ENCODE results near the gene STX8.

The STX8 gene

GRCh38 chr17:9439851-9440250, 135.8 kb downstream of the STX8 start:
- TF ChIP-seq ZFX (IDR thresholded peaks at IDR 0.05; ENCODE audit: borderline replicate concordance): no peak
- no peak for TF ChIP-seq CTCF (IDR thresholded peaks at IDR 0.05)
- no peak overlapping the region for H3K27ac ChIP-seq

GRCh38 chr17:9436630-9437029, 139.0 kb downstream of the STX8 start:
- H3K27ac ChIP-seq: no peak overlapping the region
- TF ChIP-seq ZFX (IDR thresholded peaks at IDR 0.05; ENCODE audit: borderline replicate concordance) (no peak), CTCF (IDR thresholded peaks at IDR 0.05) (no peak)

- no peak overlapping the region for H3K27ac ChIP-seq
- TF ChIP-seq ZFX (IDR thresholded peaks at IDR 0.05; ENCODE audit: borderline replicate concordance): no peak
- no peak for TF ChIP-seq CTCF (IDR thresholded peaks at IDR 0.05)
Measured at GRCh38 chr17:9435165-9435564, 140.5 kb downstream of the STX8 start.

- TF ChIP-seq ZFX (IDR thresholded peaks at IDR 0.05; ENCODE audit: borderline replicate concordance) (no peak), CTCF (IDR thresholded peaks at IDR 0.05) (no peak)
- H3K27ac ChIP-seq: no peak overlapping the region
Measured at GRCh38 chr17:9434642-9435057, 141.0 kb downstream of the STX8 start.

GRCh38 chr17:9432934-9433421, 142.6 kb downstream of the STX8 start:
- TF ChIP-seq ZFX (IDR thresholded peaks at IDR 0.05; ENCODE audit: borderline replicate concordance) (no peak), CTCF (IDR thresholded peaks at IDR 0.05) (no peak)
- H3K27ac ChIP-seq: no peak overlapping the region

GRCh38 chr17:9432134-9432885, 143.3 kb downstream of the STX8 start:
- TF ChIP-seq CTCF (IDR thresholded peaks at IDR 0.05): no peak
- no peak for TF ChIP-seq ZFX (IDR thresholded peaks at IDR 0.05; ENCODE audit: borderline replicate concordance)
- H3K27ac ChIP-seq: no peak overlapping the region

- TF ChIP-seq ZFX (IDR thresholded peaks at IDR 0.05; ENCODE audit: borderline replicate concordance): no peak
- no peak overlapping the region for H3K27ac ChIP-seq
Measured at GRCh38 chr17:9431620-9432019, 144.0 kb downstream of the STX8 start.

Measured in 22Rv1 (cell line).